ENCODE measurements around the gene SPZ1.
"Not testable (repeated sequence)": the region's sequence is repeated elsewhere in the genome, so short reads cannot be mapped to it uniquely, and the experiment has no call there.

The SPZ1 gene

GRCh38 chr5:80288177-80288576 lies 31.6 kb upstream of the SPZ1 start:
- no peak overlapping the region for H3K27ac ChIP-seq

GRCh38 chr5:80289320-80289719 lies 30.5 kb upstream of the SPZ1 start:
- TF ChIP-seq CTCF (conservative IDR thresholded peaks at IDR 0.05), result no peak
- no peak for TF ChIP-seq ZFX (IDR thresholded peaks at IDR 0.05)
- H3K27ac ChIP-seq, result no peak overlapping the region

More at GRCh38 chr5:80288177-80288576, 31.6 kb upstream of the SPZ1 start:
- TF ChIP-seq CTCF (conservative IDR thresholded peaks at IDR 0.05) (no peak), ZFX (IDR thresholded peaks at IDR 0.05) (no peak)

GRCh38 chr5:80291761-80292160 lies 28.0 kb upstream of the SPZ1 start:
- TF ChIP-seq CTCF (conservative IDR thresholded peaks at IDR 0.05) (no peak), ZFX (IDR thresholded peaks at IDR 0.05) (no peak)
- H3K27ac ChIP-seq, result no peak overlapping the region

DNA sequence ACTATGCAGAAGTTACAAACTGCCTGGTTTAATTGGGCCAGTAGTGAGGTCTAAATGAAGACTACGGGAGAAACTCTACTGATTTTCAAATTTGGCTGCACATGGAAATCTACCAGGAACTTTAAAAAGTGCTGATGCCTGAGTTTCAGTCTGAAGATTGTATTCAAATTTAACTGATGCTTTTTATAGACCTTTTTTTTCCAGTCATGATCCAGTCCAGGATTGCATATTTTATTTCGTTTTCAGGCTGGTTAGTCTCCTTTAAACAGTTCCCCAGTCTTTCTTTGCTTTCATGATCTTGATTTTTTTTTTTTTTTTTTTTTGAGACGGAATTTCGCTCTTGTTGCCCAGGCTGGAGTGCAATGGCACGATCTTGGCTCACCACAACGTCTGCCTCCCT lies 23.7 kb upstream of the SPZ1 start:
- TF ChIP-seq CTCF (conservative IDR thresholded peaks at IDR 0.05), result no peak
- no peak for TF ChIP-seq ZFX (IDR thresholded peaks at IDR 0.05)
- H3K27ac ChIP-seq, result no peak overlapping the region

DNA sequence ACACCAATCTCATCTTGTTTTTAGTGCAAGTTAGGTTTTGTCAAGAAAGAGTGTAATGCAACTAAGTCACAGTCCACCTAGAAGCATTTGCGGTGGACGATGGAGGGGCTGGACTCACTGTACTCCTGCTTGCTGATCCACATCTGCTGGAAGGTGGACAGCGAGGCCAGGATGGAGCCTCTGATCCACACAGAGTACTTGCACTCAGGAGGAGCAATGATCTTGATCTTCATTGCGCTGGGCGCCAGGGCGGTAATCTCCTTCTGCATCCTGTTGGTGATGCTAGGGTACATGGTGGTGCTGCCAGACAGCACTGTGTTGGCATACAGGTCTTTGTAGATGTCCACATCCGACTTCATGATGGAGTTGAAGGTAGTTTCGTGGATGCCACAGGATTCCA lies 20.2 kb upstream of the SPZ1 start:
- no peak overlapping the region for H3K27ac ChIP-seq
- no peak for TF ChIP-seq CTCF (conservative IDR thresholded peaks at IDR 0.05)
- TF ChIP-seq ZFX (IDR thresholded peaks at IDR 0.05), result no peak

GRCh38 chr5:80300125-80300524 lies 19.7 kb upstream of the SPZ1 start:
- no peak overlapping the region for H3K27ac ChIP-seq
- TF ChIP-seq ZFX (IDR thresholded peaks at IDR 0.05) (no peak), CTCF (conservative IDR thresholded peaks at IDR 0.05) (no peak)

GRCh38 chr5:80300796-80301195 lies 19.0 kb upstream of the SPZ1 start:
- H3K27ac ChIP-seq, result not testable (repeated sequence)

GRCh38 chr5:80301342-80301741 lies 18.5 kb upstream of the SPZ1 start:
- not testable (repeated sequence) for H3K27ac ChIP-seq

GRCh38 chr5:80302636-80303035 lies 17.2 kb upstream of the SPZ1 start:
- TF ChIP-seq CTCF (conservative IDR thresholded peaks at IDR 0.05) (no peak), ZFX (IDR thresholded peaks at IDR 0.05) (no peak)
- H3K27ac ChIP-seq, result no peak overlapping the region
